NOMO-1 treated with dmso at 0.1 percent for 144 hours (cell line): ENCODE data around the gene TMED10.
A peak's percentile ranks its signal among the peaks of the same experiment; 100 is the strongest.
"Not testable (repeated sequence)": the region's sequence is repeated elsewhere in the genome, so short reads cannot be mapped to it uniquely, and the experiment has no call there.

ENCODE experiments used
- DNase-seq: peaks from one replicate; lab custom pipeline; 2025; ENCODE audit not compliant: unreplicated experiment; lab: John Stamatoyannopoulos, UW

TMED10 gene

DNA sequence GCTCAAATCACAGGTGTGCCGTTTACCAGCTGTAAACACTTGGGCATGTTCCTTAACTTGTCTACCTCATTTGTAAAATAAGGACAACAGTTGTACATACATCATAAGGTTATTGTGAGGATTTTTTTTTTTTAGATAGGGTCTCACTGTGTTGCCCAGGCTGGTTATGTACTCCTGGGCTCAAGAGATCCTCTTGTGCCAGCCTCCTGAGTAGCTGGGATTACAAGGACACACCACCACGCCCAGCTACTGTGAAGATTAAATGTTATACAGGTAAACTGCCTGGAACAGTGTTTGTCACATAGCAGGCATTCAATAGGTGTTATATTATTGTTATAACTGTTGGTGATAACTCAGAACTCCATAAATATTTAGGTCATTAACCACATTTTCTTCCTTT, 12.7 kb downstream of the TMED10 start:
- DNase-seq: no peak

DNA sequence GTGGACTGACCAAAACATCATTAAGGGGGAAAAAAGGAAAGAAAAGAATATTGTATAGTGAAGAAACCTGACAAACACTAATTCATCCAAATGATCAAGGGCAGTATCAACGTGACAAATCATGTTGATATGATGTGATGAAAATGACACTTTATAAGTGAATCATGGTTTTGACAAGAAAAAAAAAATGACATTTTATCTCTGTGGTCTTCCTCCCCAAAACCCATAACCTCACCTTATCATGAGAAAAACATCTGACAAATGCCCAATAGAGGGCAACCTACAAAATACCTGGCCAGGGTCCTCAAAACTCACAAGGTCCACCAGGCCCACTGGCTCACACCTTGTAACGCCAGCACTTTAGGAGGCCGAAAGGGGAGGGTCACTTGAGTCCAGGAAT, 13.8 kb downstream of the TMED10 start:
- no peak for DNase-seq

GRCh38 chr14:75158843-75159614, 17.4 kb downstream of the TMED10 start:
- no peak for DNase-seq

GRCh38 chr14:75156901-75157300, 19.5 kb downstream of the TMED10 start:
- no peak for DNase-seq

DNA sequence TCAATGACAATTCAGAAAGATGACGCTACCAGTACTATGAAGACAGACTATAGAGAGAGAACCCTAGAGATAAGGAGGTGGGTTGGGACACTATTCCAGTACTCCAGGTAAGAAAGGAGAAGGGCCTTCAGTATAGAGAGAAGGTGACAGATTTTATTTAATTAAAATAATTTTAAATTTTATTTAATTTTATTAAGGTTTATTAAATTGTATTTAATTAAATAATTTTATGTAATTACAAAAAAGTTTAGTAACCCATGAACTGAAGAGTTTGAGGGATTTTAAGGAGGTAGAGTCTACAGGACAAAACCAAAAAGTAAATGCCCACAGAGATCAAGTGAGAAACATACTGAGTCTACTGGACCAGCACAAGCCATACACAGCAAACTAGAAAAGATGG, 20.3 kb downstream of the TMED10 start:
- no peak for DNase-seq

- no peak for DNase-seq
Observed at GRCh38 chr14:75155169-75155568, 21.2 kb downstream of the TMED10 start.

- DNase-seq: no peak
Observed at GRCh38 chr14:75153295-75153694, 23.1 kb downstream of the TMED10 start.

DNA sequence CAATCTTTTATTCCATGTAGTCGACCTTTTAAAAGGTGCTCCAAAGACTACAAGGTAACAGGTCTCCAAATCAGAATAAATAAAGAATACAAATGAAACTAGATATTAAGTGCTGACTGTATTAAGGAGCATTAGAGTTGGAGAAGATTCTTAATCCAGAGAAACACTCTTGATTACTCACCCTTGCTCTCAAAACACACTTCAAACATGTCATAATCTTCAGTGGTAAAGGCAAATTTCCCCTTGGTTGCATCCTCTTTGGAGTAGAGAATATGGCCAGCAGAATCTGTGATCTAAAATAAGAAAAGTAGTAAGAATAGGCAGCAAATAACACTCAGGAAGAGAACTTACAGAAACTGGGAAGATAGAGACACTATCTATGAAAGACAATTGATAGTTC, 24.6 kb downstream of the TMED10 start:
- no peak for DNase-seq

DNA sequence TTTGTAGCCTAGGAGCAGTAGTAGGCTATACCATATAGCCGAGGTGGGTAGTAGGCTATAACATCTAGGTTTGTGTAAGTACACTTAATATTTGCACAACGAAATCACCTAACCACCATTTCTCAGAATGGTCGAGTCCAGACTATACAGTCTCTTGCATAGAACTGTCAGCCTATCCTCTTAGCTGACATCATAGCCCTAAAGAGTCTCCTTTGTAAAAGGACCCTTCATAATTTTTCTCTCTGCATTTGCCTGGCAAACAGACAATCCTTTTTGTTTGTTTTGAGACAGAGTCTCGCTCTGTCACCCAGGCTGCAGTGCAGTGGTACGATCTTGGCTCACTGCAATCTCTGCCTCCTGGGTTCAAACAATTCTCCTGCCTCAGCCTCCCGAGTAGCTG, 25.8 kb downstream of the TMED10 start:
- DNase-seq: not testable (repeated sequence)

- DNase-seq: no peak
Observed at GRCh38 chr14:75150150-75150549, 26.3 kb downstream of the TMED10 start.

DNA sequence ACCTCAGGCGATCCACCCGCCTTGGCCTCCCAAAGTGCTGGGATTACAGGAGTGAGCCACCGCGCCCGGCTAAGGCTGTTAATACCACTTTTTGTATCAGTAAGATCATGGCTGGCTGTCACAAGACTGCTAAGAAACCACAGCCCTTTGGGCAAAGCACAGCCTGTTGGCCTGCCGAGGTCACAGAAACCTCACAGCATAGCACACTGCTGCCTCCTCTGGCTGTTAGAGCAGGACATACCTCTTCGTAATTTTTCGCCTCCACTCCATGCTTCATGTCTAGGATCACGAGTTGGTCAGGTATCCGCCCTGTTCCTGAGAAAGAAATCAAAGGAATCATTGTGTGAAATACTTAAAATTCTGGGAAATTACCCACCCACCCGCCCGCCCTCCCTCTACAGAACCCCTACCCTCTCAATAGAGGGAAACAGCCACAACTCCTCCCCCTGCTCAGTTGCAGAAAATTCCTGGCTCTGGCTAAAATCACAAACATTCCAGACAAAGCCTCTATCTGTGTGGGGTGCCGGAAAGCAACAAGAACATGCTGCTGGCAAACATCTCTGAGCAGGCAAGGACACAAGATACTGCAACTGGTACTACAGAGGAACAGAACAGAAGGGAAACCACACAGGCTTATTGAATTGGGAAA, 28.9 kb downstream of the TMED10 start:
- no peak for DNase-seq

DNA sequence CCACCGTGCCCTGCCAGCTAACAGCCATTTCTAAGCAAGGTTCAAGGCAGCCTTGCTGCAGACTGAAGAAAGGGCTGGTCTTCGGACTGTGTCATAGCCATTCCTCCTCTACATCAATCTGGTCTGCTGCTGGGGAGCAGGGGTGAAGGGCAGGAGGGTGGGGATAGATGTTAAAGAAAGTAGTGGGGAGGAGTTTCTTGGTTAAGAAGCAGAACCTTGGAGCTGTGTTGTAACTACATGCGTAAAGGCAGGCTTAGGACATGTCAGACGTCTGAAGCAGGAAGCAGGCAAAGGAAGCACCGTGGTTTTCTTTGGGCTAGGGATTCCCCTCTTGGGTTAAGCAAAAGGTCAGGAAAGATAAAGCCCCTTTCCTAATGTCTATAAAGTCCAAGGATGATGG, 31.5 kb downstream of the TMED10 start:
- DNase-seq: peak; percentile 43

GRCh38 chr14:75143761-75144527, 32.5 kb downstream of the TMED10 start:
- DNase-seq: no peak

DNA sequence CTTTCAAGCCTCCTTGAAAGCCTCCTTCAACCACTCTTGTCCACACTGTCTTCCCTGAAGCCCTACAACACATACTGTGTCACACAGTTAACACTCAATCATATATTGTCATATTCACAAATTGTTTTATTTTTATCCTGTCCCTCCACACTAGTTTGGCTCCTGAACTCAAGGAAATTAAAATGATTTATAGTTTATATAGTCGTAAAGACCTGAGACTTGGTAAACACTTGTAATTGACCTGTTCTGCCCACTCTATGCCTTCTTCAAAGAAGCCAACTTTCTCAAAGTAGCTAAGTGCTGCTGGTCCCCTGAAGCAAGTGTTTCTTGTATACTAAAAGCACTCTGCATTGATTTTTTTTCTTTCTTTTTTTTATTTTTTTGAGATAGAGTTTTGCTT, 33.9 kb downstream of the TMED10 start:
- DNase-seq: no peak

DNA sequence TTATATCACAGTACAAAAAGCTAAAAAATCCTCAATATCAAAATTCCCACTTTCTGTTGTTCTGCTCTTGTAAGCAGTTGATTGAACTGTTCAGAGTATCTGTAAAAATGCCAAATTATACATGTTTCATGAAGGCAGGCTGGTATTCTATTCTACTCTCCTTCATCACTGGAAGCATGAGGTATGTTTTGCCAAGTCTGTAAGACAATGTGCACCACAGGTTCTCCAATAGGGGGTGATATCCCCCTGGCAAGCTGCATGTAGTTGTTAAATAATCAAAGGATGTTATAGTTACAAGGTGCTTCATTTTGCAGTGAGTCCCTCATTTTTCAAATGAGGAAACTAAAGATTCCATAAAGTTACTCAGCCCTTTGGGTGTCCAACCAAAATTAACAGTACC, 34.4 kb downstream of the TMED10 start:
- no peak for DNase-seq

DNA sequence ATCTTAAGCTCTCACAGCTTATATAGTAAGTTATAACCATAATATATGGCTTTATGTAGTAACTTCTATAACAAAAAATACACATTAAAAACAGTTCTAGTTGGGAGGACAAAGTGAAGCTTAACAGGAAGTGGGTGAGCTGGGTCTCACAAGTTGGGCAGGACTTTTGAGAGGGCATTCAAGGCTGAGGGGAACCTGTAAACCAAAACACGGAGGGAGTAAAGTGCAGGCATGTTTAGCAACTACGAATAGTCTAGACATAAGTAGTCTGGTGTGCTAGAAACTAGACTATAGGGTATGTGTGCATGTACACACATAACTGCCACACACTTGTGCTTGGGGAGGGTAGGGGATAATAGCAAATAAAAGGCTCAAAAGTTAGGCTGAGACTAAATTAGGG, 35.4 kb downstream of the TMED10 start:
- no peak for DNase-seq

GRCh38 chr14:75140620-75141019, 35.8 kb downstream of the TMED10 start:
- no peak for DNase-seq

DNA sequence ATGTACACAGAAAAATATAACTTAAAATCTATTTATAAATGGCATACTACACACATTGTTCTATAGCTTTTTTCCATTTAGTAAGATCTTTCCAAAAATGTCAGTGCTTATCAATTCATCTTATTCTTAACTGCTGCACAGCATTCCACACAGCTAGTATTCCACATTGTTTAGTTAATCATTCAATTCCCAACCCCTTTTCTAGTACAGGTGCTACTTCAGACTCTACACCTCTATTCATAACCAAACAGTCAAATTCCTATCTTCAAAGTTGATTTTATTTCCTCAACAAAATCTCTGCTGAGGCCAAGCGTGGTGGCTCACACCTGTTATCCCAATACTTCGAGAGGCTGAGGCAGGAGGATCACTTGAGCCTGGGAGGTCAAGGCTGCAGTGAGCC, 37.2 kb downstream of the TMED10 start:
- DNase-seq: no peak

- DNase-seq: peak; percentile 74
Observed at GRCh38 chr14:75138492-75138891, 37.9 kb downstream of the TMED10 start.

- DNase-seq: no peak
Observed at GRCh38 chr14:75134644-75135043, 41.8 kb downstream of the TMED10 start.

- no peak for DNase-seq
Observed at GRCh38 chr14:75133597-75133996, 42.8 kb downstream of the TMED10 start.
